SK-N-SH (cell line): ENCODE results near the gene PAPOLA.

Source experiments
- GATA2 ChIP-seq: sonication (generic); formaldehyde crosslinking; IDR thresholded peaks from 2 replicates; pipeline ENCODE4 v1.5.0; 2020; ENCODE audit warnings: mild to moderate bottlenecking, missing genetic modification reagents
- JUND ChIP-seq: IDR thresholded peaks from 2 replicates; pipeline ENCODE4 v1.4.0; 2012
- POLR2AphosphoS5 ChIP-seq: IDR thresholded peaks from 2 replicates; pipeline ENCODE4 v1.6.1; 2012; ENCODE audit warnings: low read depth, low read length
- RAD21 ChIP-seq: IDR thresholded peaks from 2 replicates; pipeline ENCODE4 v1.6.1; 2012; ENCODE audit warnings: mild to moderate bottlenecking, low read length
- TF ChIP-seq, protein P1 (sequence below): fragments of 200-600 bp; sonication (generic); IDR thresholded peaks from 2 replicates; pipeline ENCODE4 v1.6.1; 2017; ENCODE audit warnings: antibody characterized with exemption, mild to moderate bottlenecking, moderate library complexity
- TF ChIP-seq, protein P2 (sequence below): fragments of 150-350 bp; IDR thresholded peaks from 2 replicates; pipeline ENCODE4 v1.6.1; 2017; ENCODE audit warnings: antibody characterized with exemption, low read length, low read depth, borderline replicate concordance

DNA sequence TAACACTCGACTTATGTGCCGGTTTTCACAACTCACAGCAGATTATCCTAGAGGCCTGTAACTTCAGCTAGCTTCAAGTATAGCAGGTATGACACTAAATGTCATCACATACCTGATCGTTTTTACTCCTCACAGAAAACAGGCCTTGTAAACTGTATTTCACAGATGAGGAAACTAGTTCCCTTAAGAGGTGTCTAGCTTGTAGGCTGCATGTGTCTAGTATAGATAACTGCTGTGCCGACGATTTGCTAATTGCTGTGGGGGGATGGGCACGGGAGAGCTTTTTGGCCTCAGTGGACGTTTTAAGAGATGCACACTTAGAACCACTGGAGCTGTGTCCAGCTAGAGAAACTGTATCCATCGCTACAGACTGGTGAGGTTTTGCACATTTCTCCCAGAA, 78.8 kb downstream of the PAPOLA start:
- TF ChIP-seq GATA2 (no peak), JUND (no peak), POLR2AphosphoS5 (no peak), RAD21 (no peak)
- TF ChIP-seq, protein P1, sequence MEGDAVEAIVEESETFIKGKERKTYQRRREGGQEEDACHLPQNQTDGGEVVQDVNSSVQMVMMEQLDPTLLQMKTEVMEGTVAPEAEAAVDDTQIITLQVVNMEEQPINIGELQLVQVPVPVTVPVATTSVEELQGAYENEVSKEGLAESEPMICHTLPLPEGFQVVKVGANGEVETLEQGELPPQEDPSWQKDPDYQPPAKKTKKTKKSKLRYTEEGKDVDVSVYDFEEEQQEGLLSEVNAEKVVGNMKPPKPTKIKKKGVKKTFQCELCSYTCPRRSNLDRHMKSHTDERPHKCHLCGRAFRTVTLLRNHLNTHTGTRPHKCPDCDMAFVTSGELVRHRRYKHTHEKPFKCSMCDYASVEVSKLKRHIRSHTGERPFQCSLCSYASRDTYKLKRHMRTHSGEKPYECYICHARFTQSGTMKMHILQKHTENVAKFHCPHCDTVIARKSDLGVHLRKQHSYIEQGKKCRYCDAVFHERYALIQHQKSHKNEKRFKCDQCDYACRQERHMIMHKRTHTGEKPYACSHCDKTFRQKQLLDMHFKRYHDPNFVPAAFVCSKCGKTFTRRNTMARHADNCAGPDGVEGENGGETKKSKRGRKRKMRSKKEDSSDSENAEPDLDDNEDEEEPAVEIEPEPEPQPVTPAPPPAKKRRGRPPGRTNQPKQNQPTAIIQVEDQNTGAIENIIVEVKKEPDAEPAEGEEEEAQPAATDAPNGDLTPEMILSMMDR: no peak
- TF ChIP-seq, protein P2, sequence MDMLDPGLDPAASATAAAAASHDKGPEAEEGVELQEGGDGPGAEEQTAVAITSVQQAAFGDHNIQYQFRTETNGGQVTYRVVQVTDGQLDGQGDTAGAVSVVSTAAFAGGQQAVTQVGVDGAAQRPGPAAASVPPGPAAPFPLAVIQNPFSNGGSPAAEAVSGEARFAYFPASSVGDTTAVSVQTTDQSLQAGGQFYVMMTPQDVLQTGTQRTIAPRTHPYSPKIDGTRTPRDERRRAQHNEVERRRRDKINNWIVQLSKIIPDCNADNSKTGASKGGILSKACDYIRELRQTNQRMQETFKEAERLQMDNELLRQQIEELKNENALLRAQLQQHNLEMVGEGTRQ: no peak
